Glomerular endothelial cell (primary cell): ENCODE results near the gene CAMK1D. TPM values are rescaled to one million over a fixed set of nuclear protein-coding genes. Genes with fewer than 3 reads are reported as not detected.

Source experiments
- DNase-seq: peaks from one replicate; pipeline ENCODE4 v3.0.0-alpha.2; 2011; ENCODE audit warnings: low read depth, low spot score; ENCODE audit errors: extremely low read depth
- total RNA-seq: library from RNA; depleted of rRNA; stranded (reverse); fragments of >200 nt; gene quantifications from 2 replicates; pipeline ENCODE4 v1.2.3, GENCODE V29; 2015

The CAMK1D gene
- total RNA-seq, 1 donor from 2014 or later = 2.0 TPM

DNA sequence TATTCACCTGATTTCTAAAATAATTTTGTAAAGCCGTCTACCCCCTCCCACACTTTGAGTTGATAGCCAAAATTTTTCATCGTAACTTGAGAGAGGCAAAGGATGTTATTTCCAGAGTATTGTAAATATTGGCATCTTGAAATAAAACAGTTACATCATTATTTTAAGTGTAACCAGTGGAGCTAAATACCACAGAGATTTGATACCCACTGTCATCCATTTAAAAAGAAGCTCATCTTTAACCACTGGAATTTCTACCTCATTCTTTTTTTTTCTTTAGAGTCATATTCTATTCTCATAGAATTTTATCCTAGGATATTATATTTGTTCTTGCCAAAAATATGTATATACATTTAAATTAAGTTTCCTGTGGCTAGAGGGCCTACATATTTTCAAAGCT, 48.6 kb downstream of the CAMK1D start:
- no peak for DNase-seq

DNA sequence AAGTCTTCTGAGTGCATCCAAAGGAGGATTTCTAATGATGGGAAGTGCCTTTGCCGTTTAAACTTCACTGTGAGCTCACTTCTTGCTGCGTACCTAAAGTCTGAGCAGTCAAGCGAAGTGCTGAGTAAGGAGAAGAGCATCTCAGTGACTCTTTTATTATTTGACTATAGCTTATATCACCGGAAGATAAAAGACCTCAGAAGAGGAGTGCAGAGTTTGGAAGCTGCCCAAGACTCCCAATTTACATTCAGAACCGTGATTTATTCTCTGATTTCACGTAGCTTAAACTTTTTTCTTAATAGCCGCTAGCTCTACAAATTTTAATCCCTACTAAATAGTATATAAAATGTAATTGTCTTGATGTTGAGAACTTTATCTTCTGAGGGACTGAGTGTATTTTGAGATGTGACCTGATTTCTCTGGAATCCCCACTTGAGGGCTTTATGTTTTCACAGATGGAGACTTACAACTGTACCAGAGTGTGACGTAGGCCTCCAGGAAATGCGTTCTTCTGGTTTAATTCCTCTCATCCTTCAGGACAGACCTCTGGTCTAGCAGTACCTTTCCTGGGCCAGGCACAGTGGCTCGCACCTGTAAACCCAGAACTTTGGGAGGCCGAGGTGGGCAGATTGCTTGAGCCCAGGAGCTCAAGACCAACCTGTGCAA, 51.1 kb downstream of the CAMK1D start:
- no peak for DNase-seq

DNA sequence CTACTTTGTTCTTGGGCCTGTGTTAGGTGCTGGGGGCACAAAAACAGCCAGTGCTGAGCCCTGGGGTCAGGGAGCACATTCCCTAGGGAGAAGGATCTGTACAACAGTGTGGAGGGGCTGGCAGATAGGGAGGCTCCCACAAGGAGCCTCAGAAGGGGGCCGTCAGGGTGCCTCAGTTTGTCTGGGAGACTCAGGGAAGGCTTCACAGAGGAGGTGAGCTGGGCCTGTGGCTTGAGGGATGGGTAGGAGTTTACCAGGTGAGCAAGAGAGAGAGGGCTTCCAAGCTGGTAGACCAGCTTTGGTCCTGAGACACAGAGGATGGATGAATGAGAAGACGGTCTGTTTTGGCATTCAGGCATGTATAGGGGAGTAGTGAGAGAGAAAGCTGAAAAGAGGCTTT, 52.1 kb downstream of the CAMK1D start:
- DNase-seq = no peak

DNA sequence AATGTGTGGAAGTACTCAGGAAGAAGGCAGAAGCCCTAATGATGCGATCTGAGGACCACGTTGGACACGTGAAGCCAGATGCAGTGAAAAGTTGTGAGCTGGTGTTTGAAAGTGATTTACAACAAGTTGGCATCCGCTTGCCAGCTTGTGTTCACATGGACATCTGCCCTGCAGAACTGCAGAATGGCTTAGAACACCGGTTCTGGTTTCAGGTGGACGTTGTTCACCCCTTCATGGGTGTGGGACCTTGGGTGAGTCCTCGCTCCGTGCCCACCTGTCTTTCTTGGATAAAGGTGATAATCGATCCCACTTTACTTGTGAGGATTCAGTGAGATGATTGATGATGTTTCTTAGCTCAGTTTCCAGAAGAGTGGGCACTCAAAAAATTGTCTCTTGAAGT, 53.8 kb downstream of the CAMK1D start:
- DNase-seq = no peak

DNA sequence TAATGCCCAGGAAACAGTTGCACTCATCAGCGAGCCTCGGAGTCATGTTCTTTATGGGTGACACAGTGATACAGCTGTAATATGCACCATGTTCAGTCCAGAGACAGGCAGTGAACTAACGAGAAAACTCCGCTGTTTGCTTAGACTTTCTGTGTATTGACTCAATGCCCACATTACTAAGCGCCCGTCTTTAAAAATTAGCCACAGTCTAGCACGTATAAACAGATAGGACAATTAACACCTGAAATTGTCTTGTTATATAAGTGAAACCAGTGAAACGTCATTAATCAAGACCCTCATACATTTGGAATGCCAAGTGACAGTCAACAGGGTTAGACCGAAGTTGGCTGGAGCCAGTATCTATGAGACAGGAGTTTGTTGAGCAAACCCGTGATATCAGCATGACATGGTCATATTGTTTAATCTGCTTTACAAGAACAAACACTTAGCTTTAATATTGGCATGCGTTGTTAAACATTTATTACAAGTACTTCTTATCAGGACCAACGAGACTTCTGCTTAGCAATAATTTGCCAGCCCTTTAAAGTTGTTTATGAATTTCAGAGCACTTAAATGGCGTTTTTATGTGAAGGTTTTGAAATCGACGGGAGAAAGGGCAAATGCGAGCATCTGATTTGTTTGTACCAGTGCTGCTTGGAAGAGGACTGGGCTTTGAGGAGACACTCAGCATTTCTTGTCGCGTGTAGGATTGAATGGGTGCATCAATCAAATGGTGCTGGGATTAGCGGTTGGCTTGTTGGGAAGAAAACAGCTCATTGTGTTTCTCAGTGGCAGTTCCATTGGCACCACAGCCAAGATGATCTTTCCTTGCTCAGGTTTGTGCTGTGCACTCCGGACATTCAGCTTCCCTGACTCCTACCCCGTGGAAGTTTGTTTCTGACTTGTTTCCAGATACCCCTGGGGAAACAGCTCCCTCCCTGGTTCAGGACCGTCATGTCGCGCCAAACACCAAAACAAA, 56.3 kb downstream of the CAMK1D start:
- no peak for DNase-seq

DNA sequence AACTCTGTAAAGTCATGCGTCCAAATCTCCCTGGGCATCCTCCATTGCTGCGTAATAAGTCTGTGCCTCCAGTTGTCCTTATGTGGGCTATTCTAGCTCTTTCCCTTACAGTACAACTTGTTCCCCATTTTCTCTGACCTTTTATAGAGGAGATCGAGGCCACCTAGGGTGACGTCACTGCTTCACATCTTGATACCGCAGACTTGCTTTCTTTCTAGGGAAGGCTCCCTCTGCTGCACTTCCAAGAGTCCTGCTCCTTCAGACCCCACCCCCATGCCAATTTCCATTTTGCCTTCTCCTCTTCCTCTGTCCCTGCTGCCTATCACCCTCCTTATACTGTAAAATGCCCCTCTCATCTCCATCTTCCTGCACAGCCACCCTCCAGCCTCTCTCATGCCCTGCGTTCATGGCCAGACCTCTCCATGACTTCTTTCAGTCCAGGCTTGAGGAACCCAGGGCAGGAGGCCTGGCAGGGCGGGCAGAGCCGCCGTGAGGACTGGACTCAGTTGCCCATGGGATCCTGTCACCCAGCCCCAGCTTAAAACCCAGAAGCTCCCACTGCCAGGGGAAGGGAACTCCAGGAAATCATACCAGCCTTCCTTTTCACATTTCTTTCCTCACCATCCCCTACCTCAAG, 57.5 kb downstream of the CAMK1D start:
- DNase-seq = no peak

DNA sequence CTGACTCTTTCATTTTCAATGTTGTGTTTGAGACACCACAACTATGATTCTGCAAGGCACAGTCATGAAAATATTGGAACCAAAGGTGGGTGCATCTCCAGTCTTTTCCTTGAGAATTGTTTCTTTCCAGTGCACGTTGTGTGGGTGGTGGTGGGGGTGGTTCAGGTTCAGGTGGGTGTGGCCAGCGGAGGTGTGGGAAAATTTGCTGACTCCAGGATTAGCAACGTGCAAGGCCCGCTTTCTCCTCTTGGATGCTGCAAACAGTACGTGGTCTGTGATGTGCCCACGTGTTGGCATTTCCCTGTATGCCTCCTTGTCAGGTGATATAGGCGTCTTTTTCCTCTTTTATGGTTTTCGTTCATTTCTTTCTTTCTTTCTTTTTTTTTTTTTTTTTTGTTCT, 59.1 kb downstream of the CAMK1D start:
- DNase-seq = no peak

DNA sequence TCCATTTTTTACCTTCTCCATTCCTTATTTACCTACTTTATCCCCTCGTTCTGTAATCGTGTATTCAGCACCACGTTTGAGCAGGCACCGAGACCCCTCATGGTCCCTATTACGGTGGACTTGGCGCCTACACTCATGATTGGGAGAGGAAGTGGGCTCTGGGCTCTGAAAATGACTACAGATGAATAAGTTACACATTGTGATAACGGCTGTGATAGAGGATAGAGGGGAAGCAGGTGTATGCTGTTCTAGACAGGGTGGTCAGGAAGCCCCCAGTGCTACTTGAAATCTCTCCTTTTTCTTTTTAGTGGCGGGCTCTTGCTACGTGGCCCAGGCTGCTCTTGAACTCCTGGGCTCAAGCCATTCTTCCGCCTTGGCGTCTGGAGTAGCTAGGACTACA, 59.8 kb downstream of the CAMK1D start:
- no peak for DNase-seq

DNA sequence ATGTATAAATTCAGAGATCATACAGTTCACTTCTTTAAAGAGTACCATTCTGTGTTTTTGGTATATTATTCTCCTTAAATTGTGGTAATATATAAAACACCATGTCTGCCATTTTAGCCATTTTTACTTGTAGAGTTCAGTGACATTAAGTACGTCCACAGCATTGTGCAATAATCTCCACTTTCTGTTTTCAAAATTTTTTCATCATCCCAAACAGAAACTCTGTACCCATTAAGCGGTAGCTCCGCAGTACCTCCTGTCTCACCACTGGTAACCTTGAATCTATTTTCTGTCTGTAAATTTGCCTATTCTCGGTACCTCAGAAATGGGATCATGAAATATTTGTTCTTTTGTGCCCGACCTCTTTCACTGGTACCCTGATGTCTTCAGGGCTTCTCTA, 60.3 kb downstream of the CAMK1D start:
- DNase-seq = no peak

DNA sequence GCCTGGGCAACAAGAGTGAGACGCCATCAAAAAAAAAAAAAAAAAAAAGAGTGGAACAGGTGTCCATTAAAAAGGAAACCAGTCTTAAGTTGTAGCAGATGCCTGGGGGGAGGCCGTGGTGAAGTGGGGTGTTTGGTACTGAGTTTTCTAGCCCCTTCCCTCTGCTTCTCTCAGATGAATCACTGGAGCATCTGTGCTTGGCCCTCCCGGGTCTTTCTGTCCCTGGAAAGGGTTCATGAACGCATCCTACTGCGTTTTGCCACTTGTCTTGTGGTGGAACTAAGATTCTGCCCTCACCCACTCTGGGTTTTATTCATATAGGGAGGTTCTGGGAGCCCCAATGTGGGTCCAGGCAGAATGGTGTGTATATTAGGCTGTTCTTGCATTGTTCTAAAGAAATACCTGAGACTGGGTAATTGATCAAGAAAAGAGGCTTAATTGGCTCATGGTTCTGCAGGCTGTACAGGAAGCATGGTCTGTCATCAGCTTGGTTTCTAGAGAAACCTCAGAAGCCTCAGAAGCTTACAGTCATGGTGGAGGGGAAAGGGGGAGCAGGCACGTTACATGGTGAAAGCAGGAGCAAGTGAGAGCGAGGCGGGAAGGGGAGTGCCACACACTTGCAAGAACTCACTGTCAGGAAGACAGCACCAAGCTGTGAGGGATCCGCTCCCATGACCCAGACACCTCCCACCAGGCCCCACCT, 63.5 kb downstream of the CAMK1D start:
- no peak for DNase-seq

DNA sequence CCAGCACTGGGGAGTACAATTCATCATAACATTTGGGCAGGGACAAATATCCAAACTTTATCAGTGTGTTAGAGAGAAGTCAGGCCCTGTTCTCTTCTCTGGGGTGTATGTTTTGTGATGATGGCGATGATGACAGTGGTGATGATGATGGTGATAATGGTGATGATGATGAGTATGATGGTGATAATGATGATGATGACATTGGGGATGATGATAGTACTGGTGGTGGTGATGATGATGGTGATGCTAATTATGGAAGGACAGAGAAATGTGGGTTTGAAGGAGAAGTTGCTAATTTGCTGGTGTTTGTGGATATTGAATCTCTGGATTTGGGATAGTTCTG, 64.0 kb downstream of the CAMK1D start:
- DNase-seq = no peak

DNA sequence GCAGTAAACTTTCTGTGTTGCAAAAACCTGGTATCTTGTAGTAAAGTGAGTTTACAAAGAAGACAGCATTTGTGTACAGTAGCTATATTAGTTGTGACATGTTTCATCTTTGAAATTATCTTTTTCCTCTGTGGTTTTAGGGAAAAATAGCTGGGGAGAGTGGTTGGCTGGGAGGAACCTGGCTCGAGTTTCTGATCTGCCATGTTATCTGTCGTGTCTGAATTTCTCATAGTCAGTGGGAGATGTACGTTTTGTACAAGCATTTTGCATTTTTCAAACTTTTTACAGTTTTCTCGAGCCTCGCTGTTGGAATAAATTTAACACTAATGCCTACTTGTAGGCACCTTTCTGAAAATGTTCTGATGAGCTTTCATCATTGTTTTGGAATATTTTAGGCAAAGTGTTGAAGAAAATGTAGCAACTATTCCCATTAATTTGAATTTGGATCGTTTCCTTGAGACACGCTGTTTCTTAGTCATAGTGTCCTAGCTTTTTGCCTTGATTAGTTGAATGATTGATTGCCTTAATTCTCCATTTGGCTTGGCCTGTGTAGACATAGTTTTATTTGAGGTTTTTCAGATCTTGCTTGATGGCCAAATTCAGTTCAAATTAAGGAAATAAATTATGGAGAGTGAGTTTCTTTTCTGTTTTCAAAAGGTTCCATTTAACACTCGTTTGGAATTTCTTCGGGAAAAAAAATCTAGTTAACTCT, 65.1 kb downstream of the CAMK1D start:
- DNase-seq = no peak

DNA sequence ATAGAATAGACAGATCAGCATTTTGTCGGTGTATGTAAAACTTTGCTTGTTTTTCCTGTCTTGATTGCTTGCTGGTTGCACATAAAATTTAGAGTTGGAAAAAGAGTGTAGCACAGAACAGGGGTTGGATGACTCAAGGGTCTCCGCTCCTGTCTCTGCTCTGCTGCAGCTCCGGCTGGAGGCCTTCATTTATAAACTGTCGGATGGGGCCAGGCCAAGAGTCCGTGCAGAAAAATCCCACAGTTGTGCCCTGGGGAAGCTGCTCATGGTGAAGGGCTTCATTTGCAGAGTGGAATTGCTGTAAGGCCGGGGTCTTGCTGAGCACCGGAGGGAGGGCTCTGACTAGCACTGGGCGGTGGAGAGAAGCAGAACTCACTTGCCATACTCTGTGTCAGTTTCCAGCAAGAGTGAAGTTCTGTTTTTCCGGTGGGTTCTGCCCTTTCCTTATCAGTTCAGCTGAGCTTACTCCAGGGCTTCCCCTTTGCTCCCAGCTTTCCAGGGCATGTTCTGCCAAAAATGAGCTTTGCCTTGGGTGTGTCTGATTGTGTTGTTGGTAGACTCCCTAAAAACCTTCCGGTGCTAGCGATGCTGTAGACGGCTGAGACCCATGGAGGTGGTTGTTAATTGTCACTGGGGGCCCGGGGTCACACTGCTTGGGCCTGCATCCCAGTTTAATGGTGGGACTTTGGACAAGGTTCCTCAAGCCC, 67.2 kb downstream of the CAMK1D start:
- no peak for DNase-seq

DNA sequence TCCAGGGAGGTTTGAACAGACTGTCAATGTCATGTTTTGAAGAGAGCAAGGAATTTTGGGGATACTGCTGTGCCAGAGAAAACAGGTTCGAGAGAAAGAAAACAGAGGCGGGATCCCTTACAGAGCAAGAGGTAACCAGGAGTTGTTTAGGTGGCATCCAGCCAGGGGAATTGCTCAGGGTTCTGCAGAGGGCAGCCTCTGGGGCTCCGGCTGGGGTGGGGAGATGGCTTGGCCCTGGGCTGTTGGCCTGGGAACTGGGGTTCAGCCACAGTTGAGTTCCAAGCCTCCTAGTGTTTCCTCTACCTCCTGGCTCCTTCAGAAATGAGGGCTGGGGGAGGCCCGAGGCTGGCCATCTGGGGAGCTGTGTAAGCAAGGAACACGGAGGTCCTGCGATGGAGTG, 68.0 kb downstream of the CAMK1D start:
- no peak for DNase-seq

DNA sequence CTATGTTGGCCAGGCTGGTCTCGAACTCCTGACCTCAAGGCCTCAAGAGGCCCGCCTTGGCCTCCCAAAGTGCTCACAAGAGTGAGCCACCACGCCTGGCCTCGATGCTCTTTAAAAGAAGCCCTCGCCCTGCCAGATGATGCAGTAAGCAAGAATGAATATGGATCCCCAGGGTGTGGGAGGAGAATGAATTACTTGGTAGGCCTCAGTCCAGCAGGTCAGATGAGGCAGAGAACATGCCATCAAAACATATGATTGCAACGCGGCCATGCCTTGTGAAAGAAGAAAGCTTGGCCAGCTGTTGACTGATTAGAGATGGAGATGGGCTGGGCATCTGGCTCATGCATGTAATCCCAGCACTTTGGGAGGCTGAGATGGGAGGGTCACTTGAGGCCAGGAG, 68.7 kb downstream of the CAMK1D start:
- no peak for DNase-seq

DNA sequence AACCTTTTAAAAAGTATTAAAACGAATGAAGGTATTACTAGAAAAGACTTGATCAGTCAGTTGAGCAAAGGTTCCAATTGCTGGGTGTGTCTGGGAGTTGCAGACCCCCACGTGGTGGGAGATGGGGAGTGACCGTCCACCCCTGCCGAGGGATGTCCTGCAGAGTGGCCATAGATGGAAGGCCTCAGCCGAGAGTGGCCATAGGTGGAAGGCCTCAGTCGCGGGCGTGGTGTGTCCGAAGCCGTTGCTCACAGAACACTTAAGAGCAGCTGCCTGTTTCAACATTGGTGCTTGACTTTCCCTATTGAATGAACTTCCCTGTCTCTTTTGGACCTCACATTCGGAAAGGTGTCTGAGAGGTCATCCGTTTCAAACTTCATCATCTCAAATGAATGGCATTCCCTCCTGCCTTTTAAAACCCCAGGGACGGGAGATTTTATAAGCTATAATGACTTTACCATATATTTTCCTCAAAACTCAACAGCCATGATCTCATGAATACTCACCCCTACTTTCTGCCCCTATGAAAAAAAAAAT, 69.4 kb downstream of the CAMK1D start:
- no peak for DNase-seq

DNA sequence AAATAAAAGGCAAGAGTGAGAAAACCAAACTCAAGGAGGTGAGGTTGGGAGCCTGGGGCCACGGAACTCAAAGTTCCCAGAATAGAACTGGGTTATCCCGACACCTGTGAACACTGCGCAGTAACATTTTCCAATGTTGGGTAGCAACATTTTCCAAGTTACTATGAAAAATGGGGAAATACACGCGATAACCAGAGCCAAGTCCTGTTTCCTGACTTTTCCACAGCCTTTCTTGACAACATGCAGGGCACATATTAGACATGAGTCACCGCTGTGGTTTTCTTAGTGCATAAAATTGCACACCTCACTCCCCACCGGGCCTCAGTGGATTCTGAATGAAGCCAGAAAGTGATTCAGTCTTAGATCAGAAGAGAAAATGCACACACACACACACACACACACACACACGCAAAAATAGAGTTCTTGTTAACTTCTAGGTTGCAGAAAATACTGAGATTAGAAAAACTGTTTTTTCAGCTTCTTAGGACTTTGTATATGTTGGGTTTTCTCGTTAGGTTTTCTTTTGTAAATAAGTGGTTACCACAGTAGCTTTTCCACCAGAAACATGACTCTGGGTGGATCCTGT, 70.0 kb downstream of the CAMK1D start:
- DNase-seq = no peak

DNA sequence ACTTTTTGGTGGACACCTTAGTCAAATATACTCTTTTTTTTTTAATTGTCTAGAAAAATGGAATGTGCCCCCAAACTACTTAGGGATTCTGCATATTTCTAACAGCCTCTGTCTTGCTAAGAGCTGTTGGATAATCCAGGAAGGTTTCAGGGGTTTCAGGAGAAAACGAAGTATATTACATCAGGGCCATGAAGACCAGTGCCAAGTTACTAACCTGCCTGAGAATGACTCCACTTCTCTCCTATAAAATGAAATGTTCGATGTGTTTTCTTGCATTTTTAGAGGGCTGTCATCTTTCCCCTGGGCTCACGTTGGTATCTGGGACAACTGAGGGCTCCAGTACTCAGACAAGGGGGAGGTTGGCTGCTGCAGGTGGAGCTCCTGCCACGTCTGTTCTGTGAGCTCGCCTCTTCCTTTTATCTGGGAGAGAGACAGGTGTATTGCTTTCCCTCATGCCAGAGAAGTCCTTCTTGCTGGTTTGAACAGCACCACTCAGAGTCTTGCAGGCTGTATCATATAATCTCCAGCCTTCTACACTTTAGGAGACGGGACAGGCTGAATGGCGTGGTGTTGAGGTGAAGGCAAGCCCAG, 71.3 kb downstream of the CAMK1D start:
- no peak for DNase-seq

DNA sequence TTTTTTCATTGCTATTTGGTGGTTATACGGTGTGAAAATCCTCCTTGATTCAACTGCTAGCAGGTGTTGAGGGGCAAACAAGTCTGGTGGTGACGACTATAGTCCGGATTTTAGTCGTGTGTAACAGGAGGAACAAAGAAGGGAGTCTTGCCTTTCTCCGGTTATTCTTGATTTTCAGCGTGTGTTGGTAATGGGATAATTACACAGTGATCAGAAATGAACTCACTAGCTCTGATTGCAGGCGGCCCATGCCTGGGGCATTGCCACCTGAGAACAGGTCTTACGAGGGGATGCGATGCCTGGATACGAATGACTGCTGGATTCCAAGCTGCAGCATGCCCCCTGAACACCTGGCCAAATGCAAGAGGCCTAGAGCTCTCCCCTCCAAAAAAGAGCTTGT, 72.8 kb downstream of the CAMK1D start:
- DNase-seq = no peak
